Stimulated activated naive CD4-positive, alpha-beta T cell treated with Interleukin-2 at 50 U/mL for 16 hours (primary cell): ENCODE results near the gene CENPP.
A peak's percentile ranks its signal among the peaks of the same experiment; 100 is the strongest.

ENCODE experiments used
- DNase-seq: peaks from one replicate; lab custom pipeline; 2025; lab: John Stamatoyannopoulos, UW

Gene CENPP

GRCh38 chr9:92658611-92659010, 332.9 kb downstream of the CENPP start:
- no peak for DNase-seq

GRCh38 chr9:92659601-92660000, 333.8 kb downstream of the CENPP start:
- DNase-seq, result no peak

DNA sequence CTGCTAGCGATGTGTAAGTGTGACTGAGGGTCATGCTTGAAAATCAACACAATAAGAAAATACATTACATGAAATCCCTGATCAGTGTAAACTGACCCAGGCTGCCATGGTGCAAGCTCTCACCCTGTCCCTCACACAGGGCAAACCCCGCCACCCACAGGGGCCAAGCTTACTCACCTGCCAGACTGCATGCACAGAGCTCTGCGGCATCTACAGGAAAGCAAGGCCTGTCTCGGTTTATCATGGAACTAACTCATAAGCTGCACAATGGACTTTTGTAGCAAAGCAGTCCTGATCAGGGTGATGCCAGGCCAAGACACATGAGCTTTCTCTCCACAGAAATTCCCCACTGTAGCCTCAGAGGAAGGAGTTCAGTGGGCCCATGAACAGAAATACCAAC, 334.5 kb downstream of the CENPP start:
- DNase-seq, result no peak

GRCh38 chr9:92661127-92661526, 335.4 kb downstream of the CENPP start:
- DNase-seq, result no peak

DNA sequence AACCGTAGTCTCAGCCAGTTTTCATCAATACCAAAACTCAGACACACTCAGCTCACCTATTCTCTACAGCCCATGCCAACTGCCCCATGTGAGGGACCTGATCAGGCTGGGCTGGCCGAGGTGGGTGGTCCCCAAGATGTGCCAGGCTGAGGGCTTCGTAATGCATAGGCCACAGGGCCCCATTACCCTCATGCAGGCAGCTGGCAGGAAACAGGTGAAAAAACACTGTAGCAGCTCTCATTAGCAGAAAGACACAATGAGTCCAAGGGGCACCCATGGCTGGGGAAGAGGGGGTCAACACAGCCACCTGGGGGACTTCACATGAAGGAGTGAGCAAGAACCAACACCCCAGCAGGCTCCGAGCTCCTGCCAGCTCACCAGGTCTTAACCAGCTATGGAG, 336.0 kb downstream of the CENPP start:
- no peak for DNase-seq

- DNase-seq, result no peak
Measured at GRCh38 chr9:92663126-92663525, 337.4 kb downstream of the CENPP start.

GRCh38 chr9:92663951-92664350, 338.2 kb downstream of the CENPP start:
- DNase-seq, result no peak

DNA sequence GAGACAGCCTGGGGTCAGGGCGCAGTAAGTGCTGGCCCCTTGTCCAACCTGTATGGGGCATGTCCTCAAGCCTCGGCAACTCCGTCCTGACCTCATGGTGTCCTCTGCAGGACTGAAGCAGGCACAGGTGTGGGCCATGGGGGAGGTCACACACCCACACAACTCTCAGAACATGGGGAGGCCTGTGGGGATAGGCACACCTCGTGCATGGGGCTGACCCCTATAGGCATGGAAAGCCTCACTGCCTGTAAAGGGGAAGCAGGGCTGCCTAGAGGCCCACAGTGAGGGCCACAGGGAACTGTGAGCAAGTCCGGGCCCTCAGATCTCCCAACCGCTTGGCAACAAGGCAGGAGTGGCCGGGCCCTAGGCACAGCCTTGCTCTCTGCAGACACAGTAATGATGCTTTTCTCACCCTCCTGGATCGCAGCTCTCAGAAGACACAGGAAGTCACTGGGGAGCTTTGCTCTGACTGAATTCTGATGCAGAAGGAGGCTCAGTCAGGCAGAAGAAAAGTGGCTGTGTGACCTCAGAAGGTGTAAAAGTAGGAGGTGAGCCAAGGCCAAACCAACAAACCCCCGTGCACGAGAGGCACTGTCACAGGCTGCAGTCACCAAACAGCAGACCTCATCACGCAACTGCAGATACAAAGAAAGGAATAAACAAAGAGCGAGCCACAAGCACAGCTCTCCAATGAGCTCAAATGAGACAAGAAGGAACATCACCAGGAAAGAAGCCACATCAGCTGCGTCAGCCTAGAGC, 338.8 kb downstream of the CENPP start:
- no peak for DNase-seq

- no peak for DNase-seq
Measured at GRCh38 chr9:92665836-92666235, 340.1 kb downstream of the CENPP start.

- no peak for DNase-seq
Measured at GRCh38 chr9:92666236-92666635, 340.5 kb downstream of the CENPP start.

GRCh38 chr9:92666912-92667532, 341.3 kb downstream of the CENPP start:
- DNase-seq, result no peak

DNA sequence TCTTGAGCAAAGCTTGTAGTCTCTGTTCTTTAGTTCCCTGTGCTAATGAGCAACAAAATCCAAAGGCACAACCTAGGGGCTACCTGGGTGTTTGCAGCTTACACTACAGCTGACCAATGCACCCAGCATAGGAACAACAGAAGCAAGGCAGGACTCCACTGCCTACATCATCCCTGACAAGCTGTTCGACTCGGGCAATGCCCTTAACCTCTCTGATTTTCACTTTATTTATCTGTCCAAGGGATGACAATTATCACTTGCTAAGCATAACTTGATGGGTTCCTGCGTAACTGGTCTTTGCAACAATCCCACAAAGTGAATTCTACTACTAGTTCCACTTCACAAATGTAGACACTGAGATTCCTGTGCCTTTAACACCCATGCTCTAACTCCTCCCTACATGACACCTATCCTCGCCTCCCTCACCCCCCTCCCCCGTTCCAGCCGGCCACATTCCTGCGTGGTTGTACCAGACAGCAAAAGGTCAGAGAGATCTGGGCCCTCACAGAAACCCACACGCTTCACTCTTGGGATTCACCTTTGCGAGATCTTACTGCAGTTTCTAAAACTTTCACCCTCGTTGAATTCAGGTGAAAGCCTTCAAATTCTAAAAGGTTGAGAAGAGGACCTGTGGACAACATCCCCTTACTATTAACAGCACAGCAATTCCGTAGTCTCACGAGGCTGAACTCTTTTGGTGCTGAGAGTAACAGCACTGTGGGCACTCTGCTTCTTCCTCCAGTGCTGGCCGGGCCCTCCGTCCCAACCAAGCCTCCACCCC, 343.2 kb downstream of the CENPP start:
- DNase-seq, result peak; percentile 36

GRCh38 chr9:92669527-92669889, 343.8 kb downstream of the CENPP start:
- peak; percentile 53 for DNase-seq
